ENCODE measurements around the gene RBM6.

GRCh38 chr3:49924683-49925082 is 15.3 kb upstream of the RBM6 start:
- TF ChIP-seq CTCF (conservative IDR thresholded peaks at IDR 0.05; ENCODE audit: low read depth in 2 of 2) (no peak), EZH2 (IDR thresholded peaks at IDR 0.05; ENCODE audit: low read depth, unreplicated experiment) (no peak), CREB1 (CRISPR knock-in tag; IDR thresholded peaks at IDR 0.05; ENCODE audit: low read depth) (no peak), REST (IDR thresholded peaks at IDR 0.05; ENCODE audit: unreplicated experiment) (no peak), EZH2phosphoT487 (IDR thresholded peaks at IDR 0.05; ENCODE audit: unreplicated experiment) (no peak), POLR2AphosphoS5 (IDR thresholded peaks at IDR 0.05; ENCODE audit: low read depth) (no peak), NANOG (IDR thresholded peaks at IDR 0.05; ENCODE audit: borderline replicate concordance) (no peak), ETS1 (IDR thresholded peaks at IDR 0.05) (no peak), JUNB (IDR thresholded peaks at IDR 0.05; ENCODE audit: unreplicated experiment) (no peak), ZNF462 (CRISPR knock-in tag; IDR thresholded peaks at IDR 0.05) (no peak), ZNF114 (CRISPR knock-in tag; IDR thresholded peaks at IDR 0.05) (no peak), ZNF331 (CRISPR knock-in tag; IDR thresholded peaks at IDR 0.05; ENCODE audit: low read depth) (no peak)

Measured in GM23338 (cell line).